Measurements from ENCODE around the gene ZBTB42.

DNA sequence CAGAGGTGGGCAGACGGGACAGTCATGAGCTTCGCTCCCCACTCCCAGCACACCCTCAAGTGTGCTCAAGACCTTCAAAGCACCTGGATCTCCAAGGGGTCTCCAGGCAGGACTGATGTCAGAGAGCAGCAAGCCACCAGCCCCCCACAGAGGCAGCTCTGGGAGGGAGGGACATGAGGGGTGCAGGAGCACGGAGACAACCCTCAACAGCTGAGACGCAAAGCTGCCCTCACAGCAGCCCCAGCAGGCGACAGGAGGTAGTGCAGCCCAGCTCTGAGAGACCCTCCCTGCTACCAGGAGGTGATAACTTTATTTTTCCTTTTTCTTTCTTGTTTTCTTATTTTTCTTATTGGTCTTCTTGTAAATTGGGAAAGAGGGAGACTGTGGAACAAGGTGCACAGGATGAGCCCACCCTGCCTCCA is 30.0 kb upstream of the ZBTB42 start:
- TF ChIP-seq EGR1 (IDR thresholded peaks at IDR 0.05) = no peak
- no peak for TF ChIP-seq REST (IDR thresholded peaks at IDR 0.05; ENCODE audit: low read depth)
- no peak for TF ChIP-seq CREB1 (IDR thresholded peaks at IDR 0.05; ENCODE audit: low read depth)
- TF ChIP-seq USF1 (IDR thresholded peaks at IDR 0.05) = no peak
- no peak for TF ChIP-seq ZBTB7A (IDR thresholded peaks at IDR 0.05; ENCODE audit: low read depth)
- no peak for TF ChIP-seq RAD21 (IDR thresholded peaks at IDR 0.05; ENCODE audit: low read depth)
- no peak for TF ChIP-seq TAF1 (IDR thresholded peaks at IDR 0.05; ENCODE audit: low read depth)
- no peak for TF ChIP-seq CEBPB (IDR thresholded peaks at IDR 0.05)
- TF ChIP-seq, protein P1, sequence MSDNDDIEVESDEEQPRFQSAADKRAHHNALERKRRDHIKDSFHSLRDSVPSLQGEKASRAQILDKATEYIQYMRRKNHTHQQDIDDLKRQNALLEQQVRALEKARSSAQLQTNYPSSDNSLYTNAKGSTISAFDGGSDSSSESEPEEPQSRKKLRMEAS (IDR thresholded peaks at IDR 0.05) = no peak
- no peak for TF ChIP-seq NFIC (IDR thresholded peaks at IDR 0.05)
- TF ChIP-seq FOXM1 (IDR thresholded peaks at IDR 0.05; ENCODE audit: borderline replicate concordance, low read depth) = no peak

All from Ishikawa (cell line).